ENCODE results near the gene ZBTB12. TPM values are rescaled to one million over a fixed set of nuclear protein-coding genes. Genes with fewer than 3 reads are reported as not detected.
A peak's percentile ranks its signal among the peaks of the same experiment; 100 is the strongest.

The ZBTB12 gene
- total and polyA plus RNA-seq, 9 of the 15 experiments (the other 6 are each of a cell fraction or from before 2014, with no cell fraction given) = 0.03 to 12.4 (median 5.8) TPM; not detected in 1

DNA sequence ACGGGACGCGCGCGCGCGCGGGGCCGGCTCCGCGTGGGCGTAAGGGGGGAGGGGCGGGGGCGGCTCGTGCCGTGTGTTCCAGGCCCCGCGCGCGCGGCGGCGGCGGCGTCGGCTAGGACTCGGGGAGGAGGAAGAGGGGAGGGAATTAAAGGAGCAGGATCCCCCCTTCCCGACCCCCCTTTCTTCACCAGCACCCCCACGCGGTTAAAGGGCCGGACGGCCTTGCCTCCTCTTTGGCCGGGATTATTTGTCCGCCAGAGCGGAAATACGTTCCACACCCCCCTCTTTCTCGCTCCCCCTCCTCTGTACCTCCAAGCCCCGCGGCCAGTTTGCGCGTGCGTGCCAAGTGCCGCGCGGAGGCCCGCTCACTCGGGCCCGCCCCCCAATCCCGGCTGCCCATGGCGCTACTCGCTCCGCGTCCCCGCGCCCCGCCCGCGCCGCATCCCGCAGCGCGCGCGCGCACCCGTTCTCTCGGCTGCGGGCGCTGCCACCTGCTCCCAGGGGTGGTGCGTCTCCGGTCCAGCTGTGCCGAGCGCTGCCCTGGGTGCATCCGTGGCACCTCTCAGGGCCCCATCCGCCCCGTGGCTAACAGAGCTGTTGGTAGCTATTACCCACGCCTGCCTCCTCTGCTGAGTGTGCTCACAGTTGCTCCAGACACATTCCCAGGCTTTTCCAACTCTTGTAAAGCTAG, at the start of gene ZBTB12 (continued):
- TF ChIP-seq CHD7 (IDR thresholded peaks at IDR 0.05; ENCODE audit: low read depth, low read length) = no peak
- TF ChIP-seq POLR2B (IDR thresholded peaks at IDR 0.05; ENCODE audit: low read depth, partially characterized antibody) = peak; percentile 22
- TF ChIP-seq, protein P1, sequence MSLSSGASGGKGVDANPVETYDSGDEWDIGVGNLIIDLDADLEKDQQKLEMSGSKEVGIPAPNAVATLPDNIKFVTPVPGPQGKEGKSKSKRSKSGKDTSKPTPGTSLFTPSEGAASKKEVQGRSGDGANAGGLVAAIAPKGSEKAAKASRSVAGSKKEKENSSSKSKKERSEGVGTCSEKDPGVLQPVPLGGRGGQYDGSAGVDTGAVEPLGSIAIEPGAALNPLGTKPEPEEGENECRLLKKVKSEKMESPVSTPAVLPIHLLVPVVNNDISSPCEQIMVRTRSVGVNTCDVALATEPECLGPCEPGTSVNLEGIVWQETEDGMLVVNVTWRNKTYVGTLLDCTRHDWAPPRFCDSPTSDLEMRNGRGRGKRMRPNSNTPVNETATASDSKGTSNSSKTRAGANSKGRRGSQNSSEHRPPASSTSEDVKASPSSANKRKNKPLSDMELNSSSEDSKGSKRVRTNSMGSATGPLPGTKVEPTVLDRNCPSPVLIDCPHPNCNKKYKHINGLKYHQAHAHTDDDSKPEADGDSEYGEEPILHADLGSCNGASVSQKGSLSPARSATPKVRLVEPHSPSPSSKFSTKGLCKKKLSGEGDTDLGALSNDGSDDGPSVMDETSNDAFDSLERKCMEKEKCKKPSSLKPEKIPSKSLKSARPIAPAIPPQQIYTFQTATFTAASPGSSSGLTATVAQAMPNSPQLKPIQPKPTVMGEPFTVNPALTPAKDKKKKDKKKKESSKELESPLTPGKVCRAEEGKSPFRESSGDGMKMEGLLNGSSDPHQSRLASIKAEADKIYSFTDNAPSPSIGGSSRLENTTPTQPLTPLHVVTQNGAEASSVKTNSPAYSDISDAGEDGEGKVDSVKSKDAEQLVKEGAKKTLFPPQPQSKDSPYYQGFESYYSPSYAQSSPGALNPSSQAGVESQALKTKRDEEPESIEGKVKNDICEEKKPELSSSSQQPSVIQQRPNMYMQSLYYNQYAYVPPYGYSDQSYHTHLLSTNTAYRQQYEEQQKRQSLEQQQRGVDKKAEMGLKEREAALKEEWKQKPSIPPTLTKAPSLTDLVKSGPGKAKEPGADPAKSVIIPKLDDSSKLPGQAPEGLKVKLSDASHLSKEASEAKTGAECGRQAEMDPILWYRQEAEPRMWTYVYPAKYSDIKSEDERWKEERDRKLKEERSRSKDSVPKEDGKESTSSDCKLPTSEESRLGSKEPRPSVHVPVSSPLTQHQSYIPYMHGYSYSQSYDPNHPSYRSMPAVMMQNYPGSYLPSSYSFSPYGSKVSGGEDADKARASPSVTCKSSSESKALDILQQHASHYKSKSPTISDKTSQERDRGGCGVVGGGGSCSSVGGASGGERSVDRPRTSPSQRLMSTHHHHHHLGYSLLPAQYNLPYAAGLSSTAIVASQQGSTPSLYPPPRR (CRISPR knock-in tag; IDR thresholded peaks at IDR 0.05; ENCODE audit: borderline replicate concordance) = no peak
- no peak for TF ChIP-seq NBN (IDR thresholded peaks at IDR 0.05; ENCODE audit: low read depth)
- no peak for TF ChIP-seq HNRNPLL (IDR thresholded peaks at IDR 0.05; ENCODE audit: low read depth, low read length, poor library complexity, severe bottlenecking)
- TF ChIP-seq RBM39 (optimal IDR thresholded peaks at IDR 0.05; ENCODE audit: low read depth, low read length) = no peak
- peak in 1 of 2 experiments; percentile 26; a peak in 1 of 4 replicates for TF ChIP-seq HDAC1 (IDR thresholded peaks at IDR 0.05)
- no peak for TF ChIP-seq U2AF2 (optimal IDR thresholded peaks at IDR 0.05; ENCODE audit: low read depth, low read length)
- no peak for TF ChIP-seq RBM17 (IDR thresholded peaks at IDR 0.05; ENCODE audit: borderline replicate concordance, low read depth, low read length)
- TF ChIP-seq MYNN (IDR thresholded peaks at IDR 0.05) = 0 out of 2 replicates have a peak, but pooled peaks have one; percentile 35
- TF ChIP-seq MYNN (CRISPR knock-in tag; IDR thresholded peaks at IDR 0.05) = no peak
- TF ChIP-seq ZNF586 (CRISPR knock-in tag; conservative IDR thresholded peaks at IDR 0.05) = no peak
